OCI-LY7 (cell line): Measurements from ENCODE around the gene ZNF345. TPM values are rescaled to one million over a fixed set of nuclear protein-coding genes. Genes with fewer than 3 reads are reported as not detected.

Experiments used
- BruUV-seq: library from RNA; stranded (reverse); fragments of 400-500 nt; replicated peaks from 2 replicates; lab custom pipeline; 2021; lab: Mats Ljungman, UMichigan
- CTCF ChIA-PET: fragments of 300-600 bp; sonication (Branson Sonifier 250); formaldehyde crosslinking; loops from one replicate; lab custom pipeline; 2022; ENCODE audit warnings: antibody characterized with exemption; ENCODE audit not compliant: unreplicated experiment; lab: Charles Lee
- POLR2A ChIA-PET: fragments of 300-600 bp; sonication (Branson Sonifier 250); formaldehyde crosslinking; loops from one replicate; lab custom pipeline; 2022; ENCODE audit warnings: antibody characterized with exemption; lab: Charles Lee
- DNase-seq: peaks from one replicate; pipeline ENCODE4 v3.0.0-alpha.2; 2015; ENCODE audit warnings: low spot score
- H2AFZ ChIP-seq: fragments of 200-600 bp; sonication (generic), shearing (Covaris generic); 2 replicates; pipeline ENCODE4 v1.6.1; 2014; ENCODE audit warnings: mild to moderate bottlenecking, antibody characterized with exemption, low read length, moderate library complexity
- H3K27ac ChIP-seq: fragments of 200-600 bp; sonication (generic); 2 replicates; pipeline ENCODE4 v1.5.1; 2014; ENCODE audit warnings: mixed run types, low read depth, mild to moderate bottlenecking, moderate library complexity, low read length, inconsistent platforms; ENCODE audit not compliant: poor library complexity, severe bottlenecking
- H3K36me3 ChIP-seq: fragments of 200-600 bp; sonication (generic); 2 replicates; pipeline ENCODE4 v1.6.1; 2014; ENCODE audit warnings: mild to moderate bottlenecking, antibody characterized with exemption, low read length, moderate library complexity, mixed read lengths; ENCODE audit not compliant: insufficient read depth
- H3K4me1 ChIP-seq: fragments of 200-600 bp; sonication (generic); 2 replicates; pipeline ENCODE4 v1.5.1; 2014; ENCODE audit warnings: mild to moderate bottlenecking, low read length; ENCODE audit not compliant: insufficient read depth, poor library complexity, severe bottlenecking
- H3K4me2 ChIP-seq: fragments of 200-600 bp; sonication (generic); 2 replicates; pipeline ENCODE4 v1.6.1; 2014; ENCODE audit warnings: mild to moderate bottlenecking, low read length
- H3K4me3 ChIP-seq: fragments of 200-600 bp; sonication (generic); 2 replicates; pipeline ENCODE4 v1.5.1; 2014; ENCODE audit warnings: mild to moderate bottlenecking, low read depth, low read length; ENCODE audit not compliant: poor library complexity, severe bottlenecking
- H3K79me2 ChIP-seq: fragments of 200-600 bp; sonication (generic); 2 replicates; pipeline ENCODE4 v1.6.1; 2016; ENCODE audit warnings: low read depth, mild to moderate bottlenecking, low read length, moderate library complexity, mixed read lengths; ENCODE audit not compliant: insufficient read depth
- H3K9me2 ChIP-seq: fragments of 200-600 bp; sonication (generic); 2 replicates; pipeline ENCODE4 v1.6.1; 2016; ENCODE audit warnings: mild to moderate bottlenecking, low read length, mixed read lengths; ENCODE audit not compliant: insufficient read depth
- H3K9me3 ChIP-seq: fragments of 200-600 bp; sonication (generic); 2 replicates; pipeline ENCODE4 v1.6.1; 2014; ENCODE audit warnings: mild to moderate bottlenecking, mixed run types, low read length, mixed read lengths
- H4K20me1 ChIP-seq: fragments of 200-600 bp; sonication (generic); 2 replicates; pipeline ENCODE4 v1.6.1; 2014; ENCODE audit warnings: mild to moderate bottlenecking, antibody characterized with exemption, low read length, moderate library complexity, mixed read lengths; ENCODE audit not compliant: insufficient read depth
- EZH2phosphoT487 ChIP-seq: fragments of 200-600 bp; sonication (generic); IDR thresholded peaks from 2 replicates; pipeline ENCODE4 v1.6.1; 2018; ENCODE audit warnings: low read depth, borderline replicate concordance, mild to moderate bottlenecking, mixed run types, antibody characterized with exemption, low read length, moderate library complexity, mixed read lengths
- intact Hi-C: fragments of 100-400 bp; cut with micrococcal nuclease; formaldehyde crosslinking; loops from one replicate; pipeline ENCODE4 v1.10.0; 2022; ENCODE audit not compliant: unreplicated experiment
- small RNA-seq: library from RNA; depleted of rRNA; stranded (forward); fragments of <200 nt; gene quantifications from one replicate; pipeline ENCODE3, GENCODE V24; 2014
- total RNA-seq, 2 experiments: library from RNA; depleted of rRNA in 1 of 2; stranded (reverse); fragments of >200 nt in 1 of 2; shearing (Covaris generic) in 1 of 2; gene quantifications; 2 replicates each; pipeline ENCODE4 v1.2.3, GENCODE V29; 2014 to 2022
- TF ChIP-seq, protein P1 (sequence below): fragments of 200-600 bp; sonication (generic); conservative IDR thresholded peaks from 2 replicates; pipeline ENCODE4 v1.5.1; 2014; ENCODE audit warnings: mild to moderate bottlenecking, antibody characterized with exemption, low read length, moderate library complexity, mixed read lengths

ZNF345 gene
- total RNA-seq, 2 experiments from 2014 or later, result 1.1 to 3.0 TPM

DNA sequence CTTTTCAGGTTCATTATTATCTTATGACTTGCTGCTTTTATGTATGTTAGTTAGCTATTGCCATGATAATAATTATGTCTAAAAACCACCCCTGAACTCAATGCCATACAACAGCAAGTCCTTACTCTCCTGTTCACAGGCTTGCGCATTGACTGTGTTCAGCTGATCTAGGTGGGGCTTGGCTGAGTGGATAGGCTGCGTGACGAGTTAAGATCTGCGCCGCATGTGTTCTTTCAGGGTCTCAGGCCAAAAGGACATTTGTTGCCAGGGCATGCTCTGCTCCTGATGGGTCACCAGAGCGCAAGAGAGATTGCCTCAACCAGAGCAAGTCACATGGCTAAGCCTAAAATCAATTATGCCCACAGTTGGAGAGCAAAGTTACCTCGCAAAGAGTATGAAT is 66.3 kb downstream of the ZNF345 start:
- no peak overlapping the region for H3K27ac ChIP-seq
- H3K4me3 ChIP-seq, result no peak overlapping the region
- H3K4me1 ChIP-seq, result no peaks in the 10 kb centered on the region
- peaks cover 13% of the 10 kb centered on the region; the same call in 1 of the 2 replicates for H3K9me3 ChIP-seq
- intact Hi-C loops, result no loop called here
- H3K4me2 ChIP-seq, result no peak overlapping the region
- ChIA-PET CTCF (no interaction called here), POLR2A (no interaction called here)
- H3K79me2 ChIP-seq, result no peaks in the 10 kb centered on the region
- DNase-seq, result no peak
- H4K20me1 ChIP-seq, result no peaks in the 10 kb centered on the region
- TF ChIP-seq EZH2phosphoT487, result no peak
- TF ChIP-seq, protein P1, sequence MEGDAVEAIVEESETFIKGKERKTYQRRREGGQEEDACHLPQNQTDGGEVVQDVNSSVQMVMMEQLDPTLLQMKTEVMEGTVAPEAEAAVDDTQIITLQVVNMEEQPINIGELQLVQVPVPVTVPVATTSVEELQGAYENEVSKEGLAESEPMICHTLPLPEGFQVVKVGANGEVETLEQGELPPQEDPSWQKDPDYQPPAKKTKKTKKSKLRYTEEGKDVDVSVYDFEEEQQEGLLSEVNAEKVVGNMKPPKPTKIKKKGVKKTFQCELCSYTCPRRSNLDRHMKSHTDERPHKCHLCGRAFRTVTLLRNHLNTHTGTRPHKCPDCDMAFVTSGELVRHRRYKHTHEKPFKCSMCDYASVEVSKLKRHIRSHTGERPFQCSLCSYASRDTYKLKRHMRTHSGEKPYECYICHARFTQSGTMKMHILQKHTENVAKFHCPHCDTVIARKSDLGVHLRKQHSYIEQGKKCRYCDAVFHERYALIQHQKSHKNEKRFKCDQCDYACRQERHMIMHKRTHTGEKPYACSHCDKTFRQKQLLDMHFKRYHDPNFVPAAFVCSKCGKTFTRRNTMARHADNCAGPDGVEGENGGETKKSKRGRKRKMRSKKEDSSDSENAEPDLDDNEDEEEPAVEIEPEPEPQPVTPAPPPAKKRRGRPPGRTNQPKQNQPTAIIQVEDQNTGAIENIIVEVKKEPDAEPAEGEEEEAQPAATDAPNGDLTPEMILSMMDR, result no peak
- no peak overlapping the region for H2AFZ ChIP-seq
- H3K9me2 ChIP-seq, result no peaks in the 10 kb centered on the region
- BruUV-seq, result no TSS peak
- H3K36me3 ChIP-seq, result no peaks in the 10 kb centered on the region

DNA sequence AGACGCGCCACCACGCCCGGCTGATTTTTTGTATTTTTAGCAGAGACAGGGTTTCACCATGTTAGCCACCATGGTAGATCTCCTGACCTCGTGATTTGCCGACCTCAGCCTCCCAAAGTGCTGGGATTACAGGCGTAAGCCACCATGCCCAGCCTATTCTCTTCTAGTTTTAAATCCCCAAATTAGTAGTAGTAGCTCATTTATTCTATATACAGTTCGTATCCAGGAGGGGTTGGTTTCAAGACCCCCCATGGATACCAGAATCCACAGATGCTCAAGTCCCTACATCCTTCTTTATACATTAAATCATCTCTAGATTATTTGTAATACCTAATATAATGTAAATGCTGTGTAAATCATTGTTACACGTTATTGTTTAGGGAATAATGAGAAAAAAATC is 67.4 kb downstream of the ZNF345 start:
- Histone ChIP-seq H3K9me2 (no peaks in the 10 kb centered on the region), H3K4me2 (no peak overlapping the region), H3K9me3 (peaks cover 13% of the 10 kb centered on the region; the same call in 1 of the 2 replicates), H2AFZ (no peak overlapping the region), H3K36me3 (no peaks in the 10 kb centered on the region), H3K4me3 (no peak overlapping the region), H4K20me1 (no peaks in the 10 kb centered on the region), H3K79me2 (no peaks in the 10 kb centered on the region), H3K27ac (no peak overlapping the region), H3K4me1 (no peaks in the 10 kb centered on the region)
- no TSS peak for BruUV-seq
- CTCF ChIA-PET, result no interaction called here
- POLR2A ChIA-PET, result no interaction called here
- TF ChIP-seq EZH2phosphoT487, result no peak
- TF ChIP-seq, protein P1, result no peak
- no peak for DNase-seq
- intact Hi-C loops, result no loop called here

Small RNAs within 50 kb of the gene (small RNA-seq; reads per million reads assigned to genes)
- gene RF00019, result not detected

Other genes starting within 250 kb of the ZNF345 start
- 1.1 and 2.1 TPM in 2 replicates for gene ZNF382, start 245.6 kb upstream of the ZNF345 start, total RNA-seq (2014; rRNA removed; shearing (Covaris generic))
- 2.1 and 3.2 TPM in 2 replicates for gene ZNF382, start 245.6 kb upstream of the ZNF345 start, total RNA-seq (2022)
- 4.8 and 9.7 TPM in 2 replicates for gene ZNF461, start 184.0 kb upstream of the ZNF345 start, total RNA-seq (2014; rRNA removed; shearing (Covaris generic))
- gene ZNF461, start 184.0 kb upstream of the ZNF345 start, total RNA-seq (2022), result 7.8 and 7.9 TPM in 2 replicates
- gene ZNF567, start 163.3 kb upstream of the ZNF345 start, total RNA-seq (2014; rRNA removed; shearing (Covaris generic)), result 8.3 and 8.4 TPM in 2 replicates
- 8.6 and 12.9 TPM in 2 replicates for gene ZNF567, start 163.3 kb upstream of the ZNF345 start, total RNA-seq (2022)
- 3.1 and 10.6 TPM in 2 replicates for gene ZNF850, start 78.1 kb upstream of the ZNF345 start, total RNA-seq (2014; rRNA removed; shearing (Covaris generic))
- gene ZNF850, start 78.1 kb upstream of the ZNF345 start, total RNA-seq (2022), result 8.4 and 9.5 TPM in 2 replicates
- 4.3 and 5.4 TPM in 2 replicates for gene ZNF790, start 12.5 kb upstream of the ZNF345 start, total RNA-seq (2014; rRNA removed; shearing (Covaris generic))
- 2.7 and 3.0 TPM in 2 replicates for gene ZNF790, start 12.5 kb upstream of the ZNF345 start, total RNA-seq (2022)
- gene ZNF829, start 65.4 kb downstream of the ZNF345 start, total RNA-seq (2014; rRNA removed; shearing (Covaris generic)), result not detected in 2 replicates
- not detected in 2 replicates for gene ZNF829, start 65.4 kb downstream of the ZNF345 start, total RNA-seq (2022)
- gene ZNF568, start 65.5 kb downstream of the ZNF345 start, total RNA-seq (2014; rRNA removed; shearing (Covaris generic)), result 0.13 and 0.15 TPM in 2 replicates
- 0.11 TPM in 1 of 2 replicates, not detected in the other for gene ZNF568, start 65.5 kb downstream of the ZNF345 start, total RNA-seq (2022)
- gene ZNF420, start 227.6 kb downstream of the ZNF345 start, total RNA-seq (2014; rRNA removed; shearing (Covaris generic)), result 8.8 and 14.0 TPM in 2 replicates
- gene ZNF420, start 227.6 kb downstream of the ZNF345 start, total RNA-seq (2022), result 11.0 and 13.8 TPM in 2 replicates